ENCODE data around the gene RPL29. TPM values are rescaled to one million over a fixed set of nuclear protein-coding genes. Genes with fewer than 3 reads are reported as not detected.

RPL29 gene
- total and polyA plus RNA-seq, 2 donors (not counting 3 experiments of a cell fraction or from before 2014, with no cell fraction given) = 1,236 to 2,177 TPM

DNA sequence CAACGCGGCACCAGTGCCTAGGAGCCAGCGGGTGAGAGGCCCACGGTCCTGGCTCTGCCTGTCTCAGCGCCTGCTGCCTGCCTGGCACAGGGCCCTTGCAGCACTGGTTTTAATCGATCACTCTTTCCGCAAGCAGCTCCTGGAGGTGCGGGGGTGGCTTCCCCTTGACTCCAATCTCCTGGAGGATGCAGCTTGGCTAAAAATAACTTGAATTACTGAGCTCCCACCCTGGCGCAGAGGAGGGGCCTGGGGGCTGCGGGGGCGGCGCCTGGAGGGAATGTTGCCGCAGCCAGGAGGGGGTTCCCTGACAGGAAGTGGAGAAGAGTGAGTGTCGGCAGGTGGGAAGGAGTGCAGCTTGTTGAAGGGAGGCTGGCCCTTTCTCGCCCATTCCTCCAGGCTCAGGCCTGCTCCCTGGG, 9.9 kb upstream of the RPL29 start:
- Histone ChIP-seq H3K4me1 (ENCODE audit: control insufficient read depth, extremely low read depth, insufficient read depth, low read length) (peaks cover 8% of the 10 kb centered on the region), H3K36me3 (ENCODE audit: control insufficient read depth in 2 of 2, extremely low read depth in 1 of 2, insufficient read depth in 2 of 2, low read length in 2 of 2) (no peaks in the 10 kb centered on the region), H3K4me3 (replicated peaks in 1 of 3; ENCODE audit: insufficient read depth in 1 of 3, low read depth in 1 of 3, low read length in 3 of 3) (no peak overlapping the region), H3K9ac (replicated peaks; ENCODE audit: extremely low read depth, insufficient read depth, low read length) (no peak overlapping the region), H3K9me3 (replicated peaks; ENCODE audit: control insufficient read depth, insufficient read depth, low read length) (no peaks in the 10 kb centered on the region), H3K9me1 (replicated peaks; ENCODE audit: control insufficient read depth, extremely low read depth, insufficient read depth, low read length) (no peaks in the 10 kb centered on the region), H3K27me3 (ENCODE audit: control insufficient read depth in 2 of 2, insufficient read depth in 2 of 2, low read length in 2 of 2) (no peaks in the 10 kb centered on the region), H3K4me2 (ENCODE audit: insufficient read depth, low read length) (no peak overlapping the region), H3K27ac (ENCODE audit: insufficient read depth, low read depth, low read length) (no peak overlapping the region), H2AFZ (ENCODE audit: low read depth, low read length) (peak overlapping the region; percentile 58), H4K20me1 (replicated peaks; ENCODE audit: control insufficient read depth, extremely low read depth, insufficient read depth, low read length) (no peaks in the 10 kb centered on the region), H3K79me2 (ENCODE audit: control insufficient read depth, insufficient read depth, low read length) (no peaks in the 10 kb centered on the region)
- dilution Hi-C loops (cut with MboI; ENCODE audit: extremely low pct_ligation_motif_present, low sequenced_read_pairs) (no loop called here), intact Hi-C loops (cut with micrococcal nuclease) (no loop called here)
- no TSS peak for BruUV-seq (replicated peaks)
- TF ChIP-seq JUN (IDR thresholded peaks at IDR 0.05; ENCODE audit: borderline replicate concordance, insufficient read depth, insufficient read length, low read depth) (no peak), GATA2 (IDR thresholded peaks at IDR 0.05; ENCODE audit: insufficient read depth, insufficient read length, low read depth, low read length) (no peak), EZH2 (IDR thresholded peaks at IDR 0.05; ENCODE audit: borderline replicate concordance, low read depth, low read length, severe bottlenecking) (no peak), FOS (IDR thresholded peaks at IDR 0.05; ENCODE audit: borderline replicate concordance, insufficient read depth, low read length) (no peak), MYC (IDR thresholded peaks at IDR 0.05; ENCODE audit: low read depth, low read length) (no peak), POLR2A (IDR thresholded peaks at IDR 0.05; ENCODE audit: low read depth, low read length) (no peak), POLR2AphosphoS5 (IDR thresholded peaks at IDR 0.05; ENCODE audit: insufficient read depth, low read depth, low read length) (no peak)
- TF ChIP-seq, protein P1, sequence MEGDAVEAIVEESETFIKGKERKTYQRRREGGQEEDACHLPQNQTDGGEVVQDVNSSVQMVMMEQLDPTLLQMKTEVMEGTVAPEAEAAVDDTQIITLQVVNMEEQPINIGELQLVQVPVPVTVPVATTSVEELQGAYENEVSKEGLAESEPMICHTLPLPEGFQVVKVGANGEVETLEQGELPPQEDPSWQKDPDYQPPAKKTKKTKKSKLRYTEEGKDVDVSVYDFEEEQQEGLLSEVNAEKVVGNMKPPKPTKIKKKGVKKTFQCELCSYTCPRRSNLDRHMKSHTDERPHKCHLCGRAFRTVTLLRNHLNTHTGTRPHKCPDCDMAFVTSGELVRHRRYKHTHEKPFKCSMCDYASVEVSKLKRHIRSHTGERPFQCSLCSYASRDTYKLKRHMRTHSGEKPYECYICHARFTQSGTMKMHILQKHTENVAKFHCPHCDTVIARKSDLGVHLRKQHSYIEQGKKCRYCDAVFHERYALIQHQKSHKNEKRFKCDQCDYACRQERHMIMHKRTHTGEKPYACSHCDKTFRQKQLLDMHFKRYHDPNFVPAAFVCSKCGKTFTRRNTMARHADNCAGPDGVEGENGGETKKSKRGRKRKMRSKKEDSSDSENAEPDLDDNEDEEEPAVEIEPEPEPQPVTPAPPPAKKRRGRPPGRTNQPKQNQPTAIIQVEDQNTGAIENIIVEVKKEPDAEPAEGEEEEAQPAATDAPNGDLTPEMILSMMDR (IDR thresholded peaks at IDR 0.05; ENCODE audit: extremely low read depth in 1 of 2, insufficient read depth in 1 of 2, low read depth in 1 of 2, low read length in 2 of 2) = no peak
- TF ChIP-seq, protein P2, sequence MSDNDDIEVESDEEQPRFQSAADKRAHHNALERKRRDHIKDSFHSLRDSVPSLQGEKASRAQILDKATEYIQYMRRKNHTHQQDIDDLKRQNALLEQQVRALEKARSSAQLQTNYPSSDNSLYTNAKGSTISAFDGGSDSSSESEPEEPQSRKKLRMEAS (IDR thresholded peaks at IDR 0.05; ENCODE audit: insufficient read depth, insufficient read length) = no peak
- ChIA-PET POLR2A (no interaction called here), CTCF (interaction anchor here (0.8 to 10.4 kb wide), 7 partner anchors 10 to 149 kb away, joined by 3 to 260 read pairs (median 14); partner anchors contain the start of genes DUSP7 and POC1A)
- DNase-seq (ENCODE audit: low read depth, low spot score) (peak; percentile 53), FAIRE-seq (no peak)

Measured in endothelial cell of umbilical vein (primary cell).